CD14-positive monocyte (primary cell): ENCODE measurements around the gene EXT2. TPM values are rescaled to one million over a fixed set of nuclear protein-coding genes. Genes with fewer than 3 reads are reported as not detected.

Source experiments
- DNase-seq, 3 donors: peaks; one replicate each; pipeline ENCODE4 v3.0.0-alpha.2; 2011 to 2022
- H2AFZ ChIP-seq: 2 replicates; pipeline ENCODE4 v1.6.0; 2012; ENCODE audit warnings: mild to moderate bottlenecking, low read depth, low read length, inconsistent platforms; ENCODE audit not compliant: insufficient read depth, poor library complexity, severe bottlenecking
- H3K27ac ChIP-seq, 2 donors: 1 replicate in 1 of 2; 2 replicates in 1 of 2; pipeline ENCODE4 v1.5.1; 2012 to 2013; ENCODE audit warnings: low read length in 2 of 2, control low read depth in 1 of 2, inconsistent platforms in 1 of 2, low read depth in 1 of 2, mild to moderate bottlenecking in 1 of 2
- H3K27me3 ChIP-seq, 2 donors: one replicate each; pipeline versions ENCODE4 v1.6.0 to v1.6.1; 2011 to 2013; ENCODE audit warnings: low read length in 2 of 2; ENCODE audit not compliant: control insufficient read depth in 2 of 2, insufficient read depth in 2 of 2
- H3K36me3 ChIP-seq, 2 donors: replicated peaks in 1 of 2; 1 replicate in 1 of 2; 2 replicates in 1 of 2; pipeline versions ENCODE4 v1.5.1 to v1.6.1; 2012 to 2013; ENCODE audit warnings: low read length in 2 of 2, control low read depth in 1 of 2, inconsistent platforms in 1 of 2, mild to moderate bottlenecking in 1 of 2; ENCODE audit not compliant: insufficient read depth in 2 of 2, control insufficient read depth in 1 of 2
- H3K4me1 ChIP-seq, 2 donors: 1 replicate in 1 of 2; 2 replicates in 1 of 2; pipeline versions ENCODE4 v1.5.1 to v1.6.1; 2012 to 2013; ENCODE audit warnings: low read length in 2 of 2, control low read depth in 1 of 2, inconsistent platforms in 1 of 2, mild to moderate bottlenecking in 1 of 2, moderate library complexity in 1 of 2; ENCODE audit not compliant: insufficient read depth in 2 of 2, control insufficient read depth in 1 of 2
- H3K4me2 ChIP-seq: replicated peaks from 2 replicates; pipeline ENCODE3; 2012; ENCODE audit warnings: low read length, moderate library complexity, mild to moderate bottlenecking; ENCODE audit not compliant: poor library complexity, severe bottlenecking; ENCODE audit errors: extremely low read depth
- H3K4me3 ChIP-seq, 3 experiments: fragments of 200-600 bp in 1 of 3; sonication (generic) in 1 of 3; replicated peaks in 1 of 3; 1 replicate in 2 of 3; 2 replicates in 1 of 3; pipeline ENCODE4 v1.5.1; 2011 to 2013; ENCODE audit warnings: low read length in 3 of 3, mild to moderate bottlenecking in 3 of 3, control low read depth in 2 of 3, low read depth in 2 of 3, inconsistent platforms in 1 of 3, moderate library complexity in 1 of 3
- H3K79me2 ChIP-seq: 2 replicates; pipeline ENCODE4 v1.6.0; 2012; ENCODE audit warnings: mild to moderate bottlenecking, control low read depth, inconsistent platforms, low read length, moderate library complexity; ENCODE audit not compliant: insufficient read depth
- H3K9ac ChIP-seq: 2 replicates; pipeline ENCODE4 v1.6.0; 2017; ENCODE audit warnings: low read length, mild to moderate bottlenecking; ENCODE audit not compliant: insufficient read depth, poor library complexity, severe bottlenecking
- H3K9me3 ChIP-seq, 2 donors: replicated peaks in 1 of 2; 1 replicate in 1 of 2; 2 replicates in 1 of 2; pipeline versions ENCODE4 v1.5.1 to v1.6.1; 2012 to 2013; ENCODE audit warnings: low read length in 2 of 2, control low read depth in 1 of 2; ENCODE audit not compliant: control insufficient read depth in 1 of 2, insufficient read depth in 1 of 2
- H4K20me1 ChIP-seq: 2 replicates; pipeline ENCODE4 v1.6.0; 2012; ENCODE audit warnings: mild to moderate bottlenecking, low read length, control low read depth, moderate library complexity; ENCODE audit not compliant: insufficient read depth
- H3K27ac Mint-ChIP-seq, 7 donors: one replicate each; pipeline ENCODE4 v1.8.0; 2020; ENCODE audit warnings: mild to moderate bottlenecking in 7 of 7, mixed read lengths in 7 of 7, moderate library complexity in 6 of 7, inconsistent platforms in 2 of 7
- H3K27me3 Mint-ChIP-seq, 3 donors: one replicate each; pipeline ENCODE4 v1.8.0; 2021 to 2022; ENCODE audit warnings: low read depth in 3 of 3, mild to moderate bottlenecking in 3 of 3, mixed read lengths in 3 of 3, moderate library complexity in 3 of 3, inconsistent platforms in 1 of 3
- H3K36me3 Mint-ChIP-seq, 2 donors: one replicate each; pipeline ENCODE4 v1.8.0; 2020; ENCODE audit warnings: mixed read lengths in 2 of 2, inconsistent platforms in 1 of 2, mild to moderate bottlenecking in 1 of 2
- H3K4me1 Mint-ChIP-seq: one replicate; pipeline ENCODE4 v1.8.0; 2020; ENCODE audit warnings: mild to moderate bottlenecking, mixed read lengths
- H3K4me3 Mint-ChIP-seq, 2 donors: one replicate each; pipeline ENCODE4 v1.8.0; 2020; ENCODE audit warnings: mild to moderate bottlenecking in 2 of 2, mixed read lengths in 2 of 2, moderate library complexity in 1 of 2
- H3K9me3 Mint-ChIP-seq, 7 donors: one replicate each; pipeline ENCODE4 v1.8.0; 2020 to 2022; ENCODE audit warnings: mixed read lengths in 7 of 7, mild to moderate bottlenecking in 6 of 7, moderate library complexity in 6 of 7, inconsistent platforms in 2 of 7
- CTCF ChIP-seq: fragments of 200-600 bp; IDR thresholded peaks from one replicate; pipeline ENCODE4 v1.8.0; 2022; ENCODE audit warnings: antibody characterized with exemption, mild to moderate bottlenecking
- WGBS: methylation state at CpG from one replicate; pipeline ENCODE4 v1.1.5; 2013; ENCODE audit warnings: missing lambda C conversion rate; ENCODE audit not compliant: insufficient coverage; 5-methylcytosine and 5-hydroxymethylcytosine counted together
- intact Hi-C, 2 donors: fragments of 100-400 bp; cut with micrococcal nuclease; formaldehyde crosslinking; loops; one replicate each; pipeline versions ENCODE4 v1.15.0 to v1.15.1; 2023
- polyA plus RNA-seq, 3 donors: library from polyadenylated mRNA; depleted of rRNA in 1 of 3; unstranded in 2 of 3; stranded (reverse) in 1 of 3; fragments of 300-500 nt in 2 of 3; fragments of >200 nt in 1 of 3; fragmentation: Illumina TruSeq in 2 of 3; gene quantifications; 1 replicate in 2 of 3; 2 replicates in 1 of 3; pipeline ENCODE4 v1.2.3, GENCODE V29; 2012 to 2021

Gene EXT2
- polyA plus RNA-seq, 3 donors = 17.2 to 41.1 (median 34.2) TPM

GRCh38 chr11:44057340-44057739, 38.1 kb upstream of the EXT2 start:
- H3K4me2 ChIP-seq = no peak overlapping the region
- peaks cover 0 to 2% (median 0%) of the 10 kb centered on the region in 7 donors for H3K9me3 Mint-ChIP-seq
- 85% methylated on average over 2 of the region's 6 CpGs for WGBS

GRCh38 chr11:44058275-44058674, 37.2 kb upstream of the EXT2 start:
- no peaks in the 10 kb centered on the region for H3K9me3 Mint-ChIP-seq
- TF ChIP-seq CTCF = no peak
- intact Hi-C loops = no loop called here
- 100% methylated on average over 4 of the region's 6 CpGs for WGBS
- H4K20me1 ChIP-seq = no peaks in the 10 kb centered on the region
- no peaks in the 10 kb centered on the region for H3K27me3 ChIP-seq
- no peak overlapping the region for H3K4me2 ChIP-seq
- no peak overlapping the region for H3K27ac ChIP-seq
- H3K9me3 ChIP-seq = no peaks in the 10 kb centered on the region
- no peaks in the 10 kb centered on the region for H3K36me3 Mint-ChIP-seq
- no peak for DNase-seq
- H3K4me1 ChIP-seq = no peaks in the 10 kb centered on the region
- no peak overlapping the region for H3K27ac Mint-ChIP-seq
- no peak overlapping the region for H3K4me3 ChIP-seq
- H2AFZ ChIP-seq = no peak overlapping the region
- H3K36me3 ChIP-seq = no peaks in the 10 kb centered on the region
- no peak overlapping the region for H3K4me3 Mint-ChIP-seq
- no peaks in the 10 kb centered on the region for H3K4me1 Mint-ChIP-seq
- H3K79me2 ChIP-seq = no peaks in the 10 kb centered on the region
- peaks cover 4 to 5% (median 4%) of the 10 kb centered on the region in 3 donors for H3K27me3 Mint-ChIP-seq
- H3K9ac ChIP-seq = no peak overlapping the region

More at GRCh38 chr11:44057340-44057739, 38.1 kb upstream of the EXT2 start:
- Histone ChIP-seq H2AFZ (no peak overlapping the region), H3K9ac (no peak overlapping the region), H3K4me1 (no peaks in the 10 kb centered on the region), H4K20me1 (no peaks in the 10 kb centered on the region), H3K27me3 (no peaks in the 10 kb centered on the region), H3K27ac (no peak overlapping the region), H3K36me3 (no peaks in the 10 kb centered on the region), H3K4me3 (no peak overlapping the region), H3K79me2 (no peaks in the 10 kb centered on the region), H3K9me3 (no peaks in the 10 kb centered on the region)
- Mint-ChIP-seq H3K4me3 (no peak overlapping the region), H3K27ac (no peak overlapping the region), H3K27me3 (peaks cover 4 to 5% (median 4%) of the 10 kb centered on the region in 3 donors), H3K36me3 (no peaks in the 10 kb centered on the region), H3K4me1 (no peaks in the 10 kb centered on the region)
- no peak for DNase-seq
- intact Hi-C loops = no loop called here
- no peak for TF ChIP-seq CTCF
